Neuronal stem cell (in vitro differentiated cells): ENCODE measurements around the gene PTH1R.

ENCODE experiments used
- DNase-seq: peaks from one replicate; pipeline ENCODE4 v3.0.0-alpha.2; 2013; ENCODE audit warnings: low spot score
- H2AFZ ChIP-seq: one replicate; pipeline ENCODE4 v1.6.1; 2013; ENCODE audit warnings: mild to moderate bottlenecking, low read length, inconsistent platforms
- H2AK5ac ChIP-seq: 2 replicates; pipeline ENCODE4 v1.6.1; 2013; ENCODE audit warnings: low read depth, mild to moderate bottlenecking, inconsistent platforms, low read length, moderate library complexity, mixed read lengths
- H2BK120ac ChIP-seq: 2 replicates; pipeline ENCODE4 v1.6.1; 2013; ENCODE audit warnings: low read depth, mild to moderate bottlenecking, inconsistent platforms, low read length, moderate library complexity, mixed read lengths
- H2BK12ac ChIP-seq: one replicate; pipeline ENCODE4 v1.6.1; 2013; ENCODE audit warnings: low read length, inconsistent platforms
- H2BK15ac ChIP-seq: 2 replicates; pipeline ENCODE4 v1.6.1; 2013; ENCODE audit warnings: mild to moderate bottlenecking, low read length, inconsistent platforms, mixed read lengths
- H2BK5ac ChIP-seq: one replicate; pipeline ENCODE4 v1.6.1; 2013; ENCODE audit warnings: inconsistent platforms, mild to moderate bottlenecking, low read length, moderate library complexity
- H3K14ac ChIP-seq: one replicate; pipeline ENCODE4 v1.6.1; 2013; ENCODE audit warnings: low read length, inconsistent platforms
- H3K18ac ChIP-seq: 2 replicates; pipeline ENCODE4 v1.6.1; 2013; ENCODE audit warnings: low read length, inconsistent platforms
- H3K23ac ChIP-seq: 2 replicates; pipeline ENCODE4 v1.6.1; 2013; ENCODE audit warnings: low read depth, mild to moderate bottlenecking, mixed read lengths, low read length, inconsistent platforms; ENCODE audit not compliant: poor library complexity
- H3K27ac ChIP-seq: replicated peaks from 3 replicates; pipeline ENCODE4 v1.5.1; 2013; ENCODE audit warnings: low read length, inconsistent platforms
- H3K27me3 ChIP-seq, 3 experiments: 2 replicates each; pipeline ENCODE4 v1.6.1; 2013; ENCODE audit warnings: low read length in 3 of 3, mild to moderate bottlenecking in 2 of 3, inconsistent platforms in 1 of 3, low read depth in 1 of 3, mixed read lengths in 1 of 3, moderate library complexity in 1 of 3; ENCODE audit not compliant: control insufficient read depth in 3 of 3, insufficient read depth in 3 of 3
- H3K36me3 ChIP-seq, 2 donors: replicated peaks in 1 of 2; 2 replicates each; pipeline ENCODE4 v1.6.1; 2013; ENCODE audit warnings: low read length in 2 of 2; ENCODE audit not compliant: control insufficient read depth in 2 of 2, insufficient read depth in 2 of 2
- H3K4ac ChIP-seq: 2 replicates; pipeline ENCODE4 v1.6.1; 2013; ENCODE audit warnings: inconsistent platforms, mild to moderate bottlenecking, low read length, moderate library complexity
- H3K4me1 ChIP-seq, 2 donors: 1 replicate in 1 of 2; 2 replicates in 1 of 2; pipeline ENCODE4 v1.6.1; 2013; ENCODE audit warnings: low read length in 2 of 2, low read depth in 1 of 2; ENCODE audit not compliant: control insufficient read depth in 2 of 2, insufficient read depth in 1 of 2
- H3K4me2 ChIP-seq: one replicate; pipeline ENCODE4 v1.6.1; 2013; ENCODE audit warnings: mild to moderate bottlenecking, low read length, inconsistent platforms; ENCODE audit not compliant: insufficient read depth, poor library complexity, severe bottlenecking
- H3K4me3 ChIP-seq, 2 donors: 2 replicates each; pipeline ENCODE4 v1.5.1; 2013; ENCODE audit warnings: low read length in 2 of 2, mild to moderate bottlenecking in 2 of 2, inconsistent platforms in 1 of 2, moderate library complexity in 1 of 2
- H3K79me1 ChIP-seq: one replicate; pipeline ENCODE4 v1.6.1; 2013; ENCODE audit warnings: low read depth, mild to moderate bottlenecking, inconsistent platforms, low read length, moderate library complexity
- H3K9ac ChIP-seq: one replicate; pipeline ENCODE4 v1.6.1; 2013; ENCODE audit warnings: mild to moderate bottlenecking, low read depth, low read length, inconsistent platforms; ENCODE audit not compliant: poor library complexity
- H3K9me3 ChIP-seq, 2 donors: replicated peaks in 1 of 2; 2 replicates each; pipeline versions ENCODE3 to v1.6.1; 2013; ENCODE audit warnings: low read length in 2 of 2, mild to moderate bottlenecking in 2 of 2, inconsistent platforms in 1 of 2, low read depth in 1 of 2, mixed read lengths in 1 of 2, moderate library complexity in 1 of 2; ENCODE audit not compliant: control insufficient read depth in 2 of 2, insufficient read depth in 1 of 2
- H4K8ac ChIP-seq: one replicate; pipeline ENCODE4 v1.6.1; 2013; ENCODE audit warnings: low read depth, mild to moderate bottlenecking, inconsistent platforms, low read length, moderate library complexity
- H4K91ac ChIP-seq: one replicate; pipeline ENCODE4 v1.6.1; 2013; ENCODE audit warnings: low read length, low read depth, mild to moderate bottlenecking, inconsistent platforms; ENCODE audit not compliant: poor library complexity
- WGBS, 2 donors: extraction: QIAGEN DNeasy Blood & Tissue Kit; methylation state at CpG; one replicate each; pipeline ENCODE4 v1.1.7; 2013; ENCODE audit warnings: missing lambda C conversion rate in 2 of 2, mixed read lengths in 1 of 2; ENCODE audit not compliant: insufficient read length in 2 of 2, insufficient replicate concordance in 1 of 2; ENCODE audit errors: extremely low coverage in 2 of 2; 5-methylcytosine and 5-hydroxymethylcytosine counted together

Gene PTH1R

GRCh38 chr3:46912986-46913385 lies 35.5 kb downstream of the PTH1R start:
- no peak overlapping the region for H2AK5ac ChIP-seq
- no peak overlapping the region for H3K14ac ChIP-seq
- H2BK15ac ChIP-seq: no peak overlapping the region
- no peak overlapping the region for H4K8ac ChIP-seq
- no peak overlapping the region for H2AFZ ChIP-seq
- no CpG with 5 or more reads among the region's 3 CpGs for WGBS, 2 donors
- H3K27me3 ChIP-seq: peaks cover 0 to 3% (median 0%) of the 10 kb centered on the region in 3 experiments
- no peak overlapping the region for H2BK12ac ChIP-seq
- peaks cover 9 to 28% of the 10 kb centered on the region in 2 donors for H3K36me3 ChIP-seq
- no peak overlapping the region for H3K4me2 ChIP-seq
- no peak for DNase-seq
- no peak overlapping the region for H3K4me3 ChIP-seq
- H3K18ac ChIP-seq: no peak overlapping the region
- H3K23ac ChIP-seq: no peak overlapping the region
- H2BK120ac ChIP-seq: no peak overlapping the region
- H2BK5ac ChIP-seq: no peak overlapping the region
- no peak overlapping the region for H3K4ac ChIP-seq
- peaks cover 0 to 4% of the 10 kb centered on the region in 2 donors for H3K4me1 ChIP-seq
- no peaks in the 10 kb centered on the region for H3K79me1 ChIP-seq
- no peak overlapping the region for H3K27ac ChIP-seq
- H4K91ac ChIP-seq: no peak overlapping the region
- H3K9me3 ChIP-seq: peaks cover 4 to 10% of the 10 kb centered on the region in 2 donors
- no peak overlapping the region for H3K9ac ChIP-seq

GRCh38 chr3:46913644-46914043 lies 36.1 kb downstream of the PTH1R start:
- DNase-seq: no peak
- Histone ChIP-seq H3K27me3 (peaks cover 0 to 1% (median 0%) of the 10 kb centered on the region in 3 experiments), H2AK5ac (no peak overlapping the region), H3K79me1 (no peaks in the 10 kb centered on the region), H3K4me2 (no peak overlapping the region), H3K4me3 (no peak overlapping the region), H3K23ac (no peak overlapping the region), H2BK5ac (no peak overlapping the region), H3K27ac (no peak overlapping the region), H3K9ac (no peak overlapping the region), H4K91ac (no peak overlapping the region), H2BK120ac (no peak overlapping the region), H3K36me3 (peaks cover 8 to 34% of the 10 kb centered on the region in 2 donors), H2AFZ (no peak overlapping the region), H3K18ac (no peak overlapping the region), H3K4ac (no peak overlapping the region), H3K4me1 (peaks cover 0 to 4% of the 10 kb centered on the region in 2 donors), H2BK15ac (no peak overlapping the region), H3K14ac (no peak overlapping the region), H4K8ac (no peak overlapping the region), H3K9me3 (peaks cover 11% of the 10 kb centered on the region in 2 donors), H2BK12ac (no peak overlapping the region)
- WGBS, 2 donors: no CpG with 5 or more reads among the region's 8 CpGs

- Histone ChIP-seq H3K9ac (no peak overlapping the region), H2AK5ac (no peak overlapping the region), H3K36me3 (peaks cover 11 to 46% of the 10 kb centered on the region in 2 donors), H3K9me3 (peaks cover 12 to 16% of the 10 kb centered on the region in 2 donors), H3K79me1 (no peaks in the 10 kb centered on the region), H3K23ac (no peak overlapping the region), H4K91ac (no peak overlapping the region), H3K14ac (no peak overlapping the region), H3K4me2 (no peak overlapping the region), H3K27me3 (peaks cover 0 to 2% (median 0%) of the 10 kb centered on the region in 3 experiments), H3K27ac (no peak overlapping the region), H4K8ac (no peak overlapping the region), H3K4me3 (no peak overlapping the region), H3K4ac (no peak overlapping the region), H2BK120ac (no peak overlapping the region), H2BK5ac (no peak overlapping the region), H2BK15ac (no peak overlapping the region), H2AFZ (no peak overlapping the region), H3K18ac (no peak overlapping the region), H3K4me1 (no peaks in the 10 kb centered on the region), H2BK12ac (no peak overlapping the region)
- no CpG with 5 or more reads among the region's 7 CpGs for WGBS, 2 donors
- no peak for DNase-seq
Measured at GRCh38 chr3:46914849-46915248, 37.3 kb downstream of the PTH1R start.

- H2BK120ac ChIP-seq: no peak overlapping the region
- no CpG with 5 or more reads among the region's 8 CpGs for WGBS, 2 donors
Measured at GRCh38 chr3:46915297-46915822, 37.8 kb downstream of the PTH1R start.

More at GRCh38 chr3:46915297-46915822, 37.8 kb downstream of the PTH1R start:
- H3K4ac ChIP-seq: no peak overlapping the region
- no peak overlapping the region for H2BK5ac ChIP-seq
- DNase-seq: no peak
- H2AFZ ChIP-seq: no peak overlapping the region
- H3K36me3 ChIP-seq: peaks cover 13 to 52% of the 10 kb centered on the region in 2 donors
- H3K18ac ChIP-seq: no peak overlapping the region
- no peak overlapping the region for H2BK12ac ChIP-seq
- peaks cover 0 to 2% (median 0%) of the 10 kb centered on the region in 3 experiments for H3K27me3 ChIP-seq
- no peak overlapping the region for H4K8ac ChIP-seq
- no peaks in the 10 kb centered on the region for H3K4me1 ChIP-seq
- H3K14ac ChIP-seq: no peak overlapping the region
- H3K27ac ChIP-seq: no peak overlapping the region
- H3K4me2 ChIP-seq: no peak overlapping the region
- no peaks in the 10 kb centered on the region for H3K79me1 ChIP-seq
- no peak overlapping the region for H4K91ac ChIP-seq
- no peak overlapping the region for H2AK5ac ChIP-seq
- no peak overlapping the region for H3K23ac ChIP-seq
- no peak overlapping the region for H3K9ac ChIP-seq
- H3K9me3 ChIP-seq: peaks cover 12 to 18% of the 10 kb centered on the region in 2 donors
- H2BK15ac ChIP-seq: no peak overlapping the region
- H3K4me3 ChIP-seq: no peak overlapping the region
